GM12892 (cell line): ENCODE data around the gene SERPINI1.

ENCODE experiments used
- DNase-seq: peaks from one replicate; pipeline ENCODE4 v3.0.0; 2011; ENCODE audit not compliant: insufficient read length
- FAIRE-seq: peaks from 2 replicates; lab custom pipeline; 2011; peaks lifted over from hg19 to GRCh38; lab: Jason Lieb, UNC
- POLR2A ChIP-seq: IDR thresholded peaks from 2 replicates; pipeline ENCODE4 v1.6.1; 2011; ENCODE audit warnings: low read depth, low read length, control low read depth
- POLR2AphosphoS5 ChIP-seq: IDR thresholded peaks from 2 replicates; pipeline ENCODE4 v1.6.1; 2011; ENCODE audit warnings: low read depth, low read length, control low read depth
- TAF1 ChIP-seq: IDR thresholded peaks from 2 replicates; pipeline ENCODE4 v1.6.1; 2011; ENCODE audit warnings: low read depth, mild to moderate bottlenecking, control low read depth, low read length, borderline replicate concordance

The SERPINI1 gene

GRCh38 chr3:167772992-167773391 lies 37.5 kb downstream of the SERPINI1 start:
- DNase-seq = no peak
- no peak for TF ChIP-seq TAF1
- TF ChIP-seq POLR2A = no peak
- no peak for TF ChIP-seq POLR2AphosphoS5
- FAIRE-seq = no peak

DNA sequence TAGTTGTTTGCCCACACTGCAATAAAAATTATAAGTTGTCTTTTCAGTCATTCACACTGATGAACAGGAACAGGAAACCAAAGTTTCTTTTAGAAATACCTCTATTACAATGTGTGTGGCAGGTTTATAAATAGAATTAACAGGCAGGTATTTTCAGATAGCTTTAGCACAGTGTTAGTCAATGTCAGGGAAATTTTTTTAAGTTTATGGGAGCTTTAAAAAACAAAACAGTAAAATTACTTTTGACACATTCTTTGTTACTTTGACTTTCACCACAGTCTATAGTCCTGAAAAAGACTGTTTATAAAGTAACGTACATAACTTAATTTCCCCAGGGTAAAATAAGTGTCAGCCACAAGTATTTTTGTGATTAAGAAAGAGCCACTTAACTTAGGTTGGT lies 38.1 kb downstream of the SERPINI1 start:
- TF ChIP-seq POLR2A (no peak), POLR2AphosphoS5 (no peak), TAF1 (no peak)
- DNase-seq (no peak), FAIRE-seq (no peak)

DNA sequence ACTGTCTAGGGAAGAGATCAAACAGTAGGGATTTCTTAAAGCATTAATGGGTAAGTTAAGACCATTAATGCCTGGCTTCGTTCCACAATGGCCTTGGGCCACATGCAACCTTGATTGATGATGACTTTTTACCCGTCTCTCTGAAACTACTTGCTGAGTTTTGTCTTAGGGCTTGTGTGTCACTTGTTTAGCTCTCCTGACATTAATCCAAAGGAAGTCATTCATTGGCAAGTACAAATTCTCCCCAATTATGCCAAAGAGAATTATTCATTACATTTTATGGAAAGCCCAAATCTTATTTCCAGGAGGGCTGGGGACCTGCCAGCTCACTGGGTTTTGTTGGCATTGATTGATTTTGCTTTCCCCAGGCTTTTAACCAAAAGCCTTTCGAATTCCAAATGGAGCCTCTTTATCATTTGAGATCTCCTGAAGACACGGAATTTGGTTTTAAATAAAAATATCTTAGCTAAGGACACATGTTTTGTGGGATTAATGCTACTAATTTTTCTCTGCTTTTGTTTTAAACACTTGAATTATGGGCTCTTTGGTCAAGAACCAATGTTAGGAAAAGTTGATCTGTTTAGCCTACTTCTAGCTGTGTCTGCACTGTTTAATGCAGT lies 40.7 kb downstream of the SERPINI1 start:
- DNase-seq = no peak
- FAIRE-seq = no peak
- TF ChIP-seq POLR2A = no peak
- TF ChIP-seq TAF1 = no peak
- TF ChIP-seq POLR2AphosphoS5 = no peak

DNA sequence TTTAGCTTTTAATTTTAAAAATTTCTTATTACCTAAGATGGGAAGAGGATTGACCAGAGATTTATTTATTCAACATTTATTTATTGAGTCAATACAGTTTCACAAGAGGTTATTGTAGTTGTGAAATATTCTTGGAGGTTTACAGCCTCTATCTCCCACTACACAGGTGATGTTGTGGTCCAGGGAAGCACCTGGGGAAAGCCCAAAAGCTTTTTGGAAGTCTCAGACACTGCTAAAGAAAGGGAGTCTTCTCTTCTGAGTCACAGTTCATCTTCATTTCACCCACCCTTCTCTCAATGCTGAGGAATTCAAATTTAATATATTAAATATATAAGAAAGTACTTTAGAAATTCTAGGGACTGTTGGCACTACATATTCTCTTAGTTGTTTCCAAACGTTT lies 41.8 kb downstream of the SERPINI1 start:
- TF ChIP-seq POLR2A (no peak), POLR2AphosphoS5 (no peak), TAF1 (no peak)

DNA sequence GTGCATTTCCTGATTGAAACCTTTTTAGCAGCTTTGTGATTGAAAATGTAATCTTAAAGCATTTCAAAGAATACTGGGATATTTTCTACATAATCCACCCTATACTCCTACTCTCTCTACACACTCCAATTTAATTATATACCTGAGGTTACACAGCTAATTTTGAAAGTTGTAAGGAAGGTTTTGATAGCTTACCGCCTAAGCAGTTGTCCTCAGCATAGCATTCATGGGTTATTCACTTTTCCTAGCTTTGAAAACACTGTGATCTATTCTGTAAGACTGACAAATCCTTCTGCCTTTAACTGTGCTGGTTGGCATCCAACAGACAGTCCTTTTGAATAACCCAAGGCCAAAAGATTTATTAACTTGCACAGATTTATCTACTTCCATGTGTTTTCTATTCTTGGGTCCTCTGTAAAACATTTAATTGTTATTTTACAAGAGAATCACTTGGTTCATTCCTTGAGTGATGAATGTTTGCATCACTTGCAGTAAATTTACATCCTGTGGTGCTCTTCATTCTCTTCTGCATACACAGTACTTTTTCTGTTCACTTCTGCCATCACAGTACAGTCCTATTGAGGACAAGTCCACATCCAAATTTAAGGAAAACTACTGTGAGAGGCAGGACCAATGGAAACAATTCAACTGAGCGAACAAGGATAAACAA lies 44.8 kb downstream of the SERPINI1 start:
- DNase-seq = no peak
- TF ChIP-seq TAF1 (no peak), POLR2A (no peak), POLR2AphosphoS5 (no peak)
- no peak for FAIRE-seq

More for the DNA sequence above, 41.8 kb downstream of the SERPINI1 start:
- no peak for FAIRE-seq
- no peak for DNase-seq

DNA sequence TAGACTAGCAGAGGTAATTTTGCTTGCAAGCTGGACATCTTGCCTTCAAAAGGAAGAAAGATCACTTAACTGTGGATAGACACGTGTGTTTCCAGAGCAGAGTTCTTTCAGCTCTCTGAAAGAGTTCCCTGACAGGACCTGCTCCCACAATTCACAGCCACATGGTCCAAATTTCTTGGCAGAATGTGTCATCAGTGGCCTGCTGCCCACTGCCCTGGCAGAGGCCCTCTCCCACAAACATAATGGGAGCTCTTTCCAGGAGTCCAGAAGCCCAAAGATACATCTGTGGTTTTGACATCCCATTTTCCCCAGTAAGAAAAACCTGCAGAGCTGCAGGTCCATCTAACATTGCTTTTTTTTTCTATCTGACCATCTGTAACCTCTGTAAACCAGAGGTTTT lies 48.3 kb downstream of the SERPINI1 start:
- no peak for FAIRE-seq
- DNase-seq = no peak
- TF ChIP-seq TAF1 (no peak), POLR2AphosphoS5 (no peak), POLR2A (no peak)

DNA sequence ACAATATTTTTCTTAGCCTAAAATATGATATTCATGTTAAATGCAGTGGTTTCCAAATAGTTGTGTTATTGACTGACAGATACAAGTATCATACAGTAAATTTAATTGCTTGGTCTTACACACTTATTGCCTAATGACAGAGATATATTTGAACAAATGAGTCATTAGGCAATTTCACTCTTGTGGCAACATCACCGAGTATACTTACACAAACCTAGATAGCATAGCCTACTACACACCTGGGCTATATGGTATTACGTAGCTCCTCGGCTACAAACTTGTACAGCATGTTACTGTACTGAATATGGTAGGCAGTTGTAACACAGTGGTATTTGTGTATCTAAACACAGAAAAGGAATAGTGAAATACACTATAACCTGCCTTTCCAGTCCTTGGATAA lies 50.3 kb downstream of the SERPINI1 start:
- DNase-seq (no peak), FAIRE-seq (no peak)
- TF ChIP-seq POLR2AphosphoS5 = no peak
- TF ChIP-seq TAF1 = no peak
- no peak for TF ChIP-seq POLR2A

- no peak for FAIRE-seq
- no peak for TF ChIP-seq TAF1
- TF ChIP-seq POLR2AphosphoS5 = no peak
- TF ChIP-seq POLR2A = no peak
- DNase-seq = no peak
Observed at GRCh38 chr3:167787440-167787839, 51.9 kb downstream of the SERPINI1 start.

- no peak for FAIRE-seq
- TF ChIP-seq POLR2AphosphoS5 = no peak
- no peak for TF ChIP-seq TAF1
Observed at GRCh38 chr3:167798443-167798842, 62.9 kb downstream of the SERPINI1 start.

GRCh38 chr3:167808910-167809309 lies 73.4 kb downstream of the SERPINI1 start:
- DNase-seq (no peak), FAIRE-seq (no peak)
- TF ChIP-seq TAF1 = no peak
- TF ChIP-seq POLR2AphosphoS5 = no peak

More at GRCh38 chr3:167798443-167798842, 62.9 kb downstream of the SERPINI1 start:
- DNase-seq = no peak

GRCh38 chr3:167810236-167810635 lies 74.7 kb downstream of the SERPINI1 start:
- DNase-seq (no peak), FAIRE-seq (no peak)
- no peak for TF ChIP-seq POLR2AphosphoS5
- no peak for TF ChIP-seq TAF1
- no peak for TF ChIP-seq POLR2A

DNA sequence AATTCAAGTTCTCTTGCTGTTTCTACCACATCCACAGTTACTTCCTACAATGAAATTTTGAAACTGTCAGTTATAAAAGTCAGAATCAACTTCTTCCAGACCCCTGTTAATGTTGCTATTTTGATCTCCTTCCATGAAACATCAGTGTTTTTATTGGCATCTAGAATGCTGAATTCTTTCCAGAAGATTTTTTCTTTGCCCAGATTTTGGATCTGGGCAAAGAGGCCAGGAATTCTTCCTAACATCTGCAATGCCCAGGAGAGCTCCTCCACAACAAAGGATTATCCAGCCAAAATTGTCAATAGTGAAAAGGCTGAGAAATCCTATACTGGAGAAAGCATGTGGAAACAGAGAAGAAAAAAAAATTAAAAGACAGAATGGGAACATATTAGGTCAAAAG lies 75.5 kb downstream of the SERPINI1 start:
- DNase-seq = no peak
- no peak for TF ChIP-seq POLR2AphosphoS5
- no peak for TF ChIP-seq POLR2A
- TF ChIP-seq TAF1 = no peak
- no peak for FAIRE-seq
